ENCODE results near the gene CHST15. TPM values are rescaled to one million over a fixed set of nuclear protein-coding genes. Genes with fewer than 3 reads are reported as not detected.

Gene CHST15
- total RNA-seq, 1 experiment from 2014 or later, result 17.1 TPM

GRCh38 chr10:123994417-123995081, 98.8 kb downstream of the CHST15 start:
- Histone ChIP-seq H3K4me2 (ENCODE audit: low read length) (peak overlapping the region; percentile 88), H3K9me2 (replicated peaks; ENCODE audit: low read length) (no peaks in the 10 kb centered on the region), H3K27me3 (ENCODE audit: low read length) (no peaks in the 10 kb centered on the region), H2AFZ (ENCODE audit: low read length) (peak overlapping the region; percentile 79), H3K27ac (ENCODE audit: low read length) (peak overlapping the region; percentile 92), H3K79me2 (ENCODE audit: low read length) (no peaks in the 10 kb centered on the region), H3K9ac (ENCODE audit: low read length) (peak overlapping the region; percentile 61), H3F3A (ENCODE audit: low read length, unreplicated experiment) (no peaks in the 10 kb centered on the region), H3K9me3 (ENCODE audit: low read length) (no peaks in the 10 kb centered on the region), H3K36me3 (ENCODE audit: low read depth, low read length) (no peaks in the 10 kb centered on the region), H3K4me1 (ENCODE audit: insufficient read depth, low read length) (peaks cover 41% of the 10 kb centered on the region), H4K20me1 (ENCODE audit: low read length) (no peaks in the 10 kb centered on the region), H3K4me3 (ENCODE audit: low read length) (peak overlapping the region; percentile 66)
- ChIA-PET CTCF (interaction anchor here (0.5 to 2.6 kb wide), 13 partner anchors 59 to 747 kb away, joined by 3 to 37 read pairs (median 4); partner anchors contain the start of gene CHST15), POLR2A (ENCODE audit: unreplicated experiment) (no interaction called here)
- no TSS peak for BruUV-seq (replicated peaks)
- peak; percentile 93 for DNase-seq
- TF ChIP-seq EZH2 (IDR thresholded peaks at IDR 0.05; ENCODE audit: low read length, unreplicated experiment) (no peak), CTCF (conservative IDR thresholded peaks at IDR 0.05; ENCODE audit: low read depth, low read length) (peak; percentile 82)
- intact Hi-C loops (cut with micrococcal nuclease), result loop anchor here (1.0 kb wide), 4 partner anchors 112 to 395 kb away; no protein-coding TSS in a partner anchor
- ATAC-seq, result peak; percentile 66

- Histone ChIP-seq H3K79me2 (ENCODE audit: low read length) (no peaks in the 10 kb centered on the region), H3K9me3 (ENCODE audit: low read length) (no peaks in the 10 kb centered on the region), H3K4me3 (ENCODE audit: low read length) (peak overlapping the region; percentile 66; the same call in 1 of the 2 replicates), H3F3A (ENCODE audit: low read length, unreplicated experiment) (no peaks in the 10 kb centered on the region), H3K9me2 (replicated peaks; ENCODE audit: low read length) (no peaks in the 10 kb centered on the region), H3K27ac (ENCODE audit: low read length) (no peak overlapping the region), H3K4me1 (ENCODE audit: insufficient read depth, low read length) (peaks cover 41% of the 10 kb centered on the region), H4K20me1 (ENCODE audit: low read length) (no peaks in the 10 kb centered on the region), H3K9ac (ENCODE audit: low read length) (no peak overlapping the region), H2AFZ (ENCODE audit: low read length) (peak overlapping the region; percentile 53; the same call in 1 of the 2 replicates), H3K4me2 (ENCODE audit: low read length) (peak overlapping the region; percentile 88), H3K27me3 (ENCODE audit: low read length) (no peaks in the 10 kb centered on the region), H3K36me3 (ENCODE audit: low read depth, low read length) (no peaks in the 10 kb centered on the region)
- ATAC-seq (no peak), DNase-seq (no peak)
- ChIA-PET CTCF (interaction anchor here (1.0 to 2.6 kb wide), 6 partner anchors 60 to 410 kb away, joined by 3 to 37 read pairs (median 6); no protein-coding TSS in a partner anchor), POLR2A (ENCODE audit: unreplicated experiment) (no interaction called here)
- TF ChIP-seq EZH2 (IDR thresholded peaks at IDR 0.05; ENCODE audit: low read length, unreplicated experiment) (no peak), EZH2phosphoT487 (IDR thresholded peaks at IDR 0.05; ENCODE audit: borderline replicate concordance, low read length) (no peak), CTCF (conservative IDR thresholded peaks at IDR 0.05; ENCODE audit: low read depth, low read length) (no peak)
- BruUV-seq (replicated peaks), result no TSS peak
- intact Hi-C loops (cut with micrococcal nuclease), result loop anchor here (1.0 kb wide), 2 partner anchors 269 to 396 kb away; no protein-coding TSS in a partner anchor
Observed at GRCh38 chr10:123993534-123994416, 99.6 kb downstream of the CHST15 start.

All from PC-3 (cell line).